Right lobe of liver (tissue), 6 donors: ENCODE data around the gene PGAM4. TPM values are rescaled to one million over a fixed set of nuclear protein-coding genes. Genes with fewer than 3 reads are reported as not detected.

Experiments used
- ATAC-seq, 4 donors: fragments of 200-7000 bp; cut with Tn5 transposase; one replicate each; pipeline ENCODE4 v1.9.1; 2020; ENCODE audit warnings: mild to moderate bottlenecking in 4 of 4, moderate library complexity in 4 of 4
- DNase-seq, 3 donors: peaks; one replicate each; pipeline ENCODE4 v3.0.0-alpha.2; 2020
- H3K27ac ChIP-seq, 3 donors: fragments of 200-600 bp; one replicate each; pipeline ENCODE4 v1.8.0; 2022
- H3K27me3 ChIP-seq, 2 donors: fragments of 200-600 bp; one replicate each; pipeline ENCODE4 v1.8.0; 2022
- H3K36me3 ChIP-seq, 4 donors: fragments of 200-600 bp; sonication (generic) in 1 of 4; one replicate each; pipeline versions ENCODE4 v1.5.1 to v1.8.0; 2017 to 2022; ENCODE audit warnings: control low read depth in 1 of 4
- H3K4me1 ChIP-seq, 4 donors: fragments of 200-600 bp; sonication (generic) in 1 of 4; one replicate each; pipeline versions ENCODE4 v1.5.1 to v1.8.0; 2017 to 2022; ENCODE audit warnings: control low read depth in 1 of 4
- H3K4me3 ChIP-seq, 3 donors: fragments of 200-600 bp; one replicate each; pipeline ENCODE4 v1.8.0; 2022
- H3K9me3 ChIP-seq, 4 donors: fragments of 200-600 bp; sonication (generic) in 1 of 4; one replicate each; pipeline versions ENCODE4 v1.5.1 to v1.8.0; 2017 to 2022; ENCODE audit warnings: control low read depth in 1 of 4
- CTCF ChIP-seq, 4 donors: fragments of 200-600 bp in 3 of 4; fragments of 450-650 bp in 1 of 4; IDR thresholded peaks; one replicate each; pipeline versions ENCODE4 v1.5.1 to v1.8.0; 2016 to 2022; ENCODE audit warnings: antibody characterized with exemption in 4 of 4, mild to moderate bottlenecking in 2 of 4
- POLR2A ChIP-seq: fragments of 450-650 bp; IDR thresholded peaks from one replicate; pipeline ENCODE4 v1.6.1; 2017; ENCODE audit warnings: antibody characterized with exemption, mild to moderate bottlenecking
- WGBS: methylation state at CpG from one replicate; pipeline ENCODE4 v1.1.6; 2018; ENCODE audit warnings: low coverage, low lambda C conversion rate; ENCODE audit not compliant: insufficient coverage; ENCODE audit errors: missing lambda C conversion rate; 5-methylcytosine and 5-hydroxymethylcytosine counted together
- intact Hi-C, 2 donors: fragments of 100-400 bp; cut with DNase I; formaldehyde crosslinking; loops; one replicate each; pipeline versions ENCODE4 v1.11.2 to v1.14.1; 2022
- total RNA-seq, 6 experiments: library from RNA; depleted of rRNA in 2 of 6; stranded (reverse); fragments of >200 nt in 2 of 6; fragmentation: NEBNext Ultra II Directional in 3 of 6; extraction: Animal tissue kit (Norgen Biotek cat#: 25700) in 3 of 6; gene quantifications; one replicate each; pipeline versions ENCODE4 v1.1.0 to v1.2.4, GENCODE V29; 2016 to 2023
- donor health status: DM: no; HTN: yes; CAD: no.
- donor health status: DM: no; HTN: no; CAD: no.
- donor health status: DM: no; HTN: no; CAD: no.
- donor health status: DM: no; HTN: yes; CAD: no.
- donor health status: DM: no; HTN: yes; CAD: no.

The PGAM4 gene
- total RNA-seq, 6 experiments from 2014 or later, result not detected

DNA sequence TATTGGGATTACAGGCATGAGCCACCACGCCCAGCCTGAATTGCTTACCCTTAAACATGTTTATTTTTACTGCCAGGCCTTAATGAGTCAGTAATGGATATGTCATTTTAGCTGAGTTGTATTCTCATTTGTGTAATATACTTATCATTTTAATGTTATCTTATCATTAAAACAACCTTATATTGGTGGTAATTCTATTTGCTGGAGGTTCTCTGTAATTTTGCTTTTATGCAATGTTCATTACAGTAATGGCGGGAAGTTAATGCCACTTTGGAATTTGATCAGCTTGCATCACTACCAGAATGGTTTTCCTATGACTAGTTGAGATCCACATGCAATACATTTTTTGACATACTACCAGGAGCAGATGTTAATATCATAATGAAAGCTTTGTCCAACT lies 6.3 kb upstream of the PGAM4 start:
- intact Hi-C loops, result no loop called here
- 59% methylated on average over 2 of the region's 2 CpGs for WGBS
- Histone ChIP-seq H3K9me3 (no peaks in the 10 kb centered on the region), H3K36me3 (no peaks in the 10 kb centered on the region), H3K27me3 (no peaks in the 10 kb centered on the region), H3K4me3 (no peak overlapping the region), H3K4me1 (no peaks in the 10 kb centered on the region), H3K27ac (no peak overlapping the region)
- no peak for TF ChIP-seq CTCF (IDR thresholded peaks at IDR 0.05)
- TF ChIP-seq POLR2A, result no peak
- DNase-seq (no peak), ATAC-seq (no peak)

DNA sequence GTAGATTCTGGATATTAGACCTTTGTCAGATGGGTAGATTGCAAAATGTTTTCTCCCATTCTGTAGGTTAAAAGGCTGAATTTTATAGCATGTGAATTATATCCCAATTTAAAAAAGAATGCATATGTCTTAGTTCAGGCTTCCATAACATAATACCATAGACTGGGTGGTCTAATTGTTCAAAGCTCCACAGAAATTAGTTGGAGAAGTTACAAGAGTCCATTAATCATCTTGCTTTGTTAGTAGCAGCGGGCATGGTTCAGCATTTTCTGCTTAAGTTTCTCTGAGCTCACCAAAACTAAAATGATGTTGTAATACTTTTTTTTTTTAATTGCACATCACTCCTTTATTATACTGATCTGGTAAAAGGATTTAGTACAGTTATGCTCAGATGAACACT lies 1.8 kb downstream of the PGAM4 start:
- intact Hi-C loops, result no loop called here

GRCh38 chrX:77966361-77966760 lies 3.1 kb downstream of the PGAM4 start:
- WGBS, result 69% methylated on average over 3 of the region's 3 CpGs
- no peaks in the 10 kb centered on the region for H3K4me1 ChIP-seq
- no peak for TF ChIP-seq POLR2A
- TF ChIP-seq CTCF (IDR thresholded peaks at IDR 0.05), result no peak
- no peaks in the 10 kb centered on the region for H3K27me3 ChIP-seq
- no peak overlapping the region for H3K27ac ChIP-seq
- H3K4me3 ChIP-seq, result no peak overlapping the region
- H3K9me3 ChIP-seq, result no peaks in the 10 kb centered on the region
- DNase-seq (no peak), ATAC-seq (no peak)
- intact Hi-C loops, result no loop called here
- H3K36me3 ChIP-seq, result no peaks in the 10 kb centered on the region

More for the DNA sequence above, 1.8 kb downstream of the PGAM4 start:
- 62% methylated on average over 1 of the region's 1 CpG for WGBS
- DNase-seq (no peak), ATAC-seq (no peak)
- Histone ChIP-seq H3K4me1 (no peaks in the 10 kb centered on the region), H3K27ac (no peak overlapping the region), H3K4me3 (no peak overlapping the region), H3K27me3 (no peaks in the 10 kb centered on the region), H3K9me3 (no peaks in the 10 kb centered on the region), H3K36me3 (no peaks in the 10 kb centered on the region)
- no peak for TF ChIP-seq POLR2A
- no peak for TF ChIP-seq CTCF (IDR thresholded peaks at IDR 0.05)

DNA sequence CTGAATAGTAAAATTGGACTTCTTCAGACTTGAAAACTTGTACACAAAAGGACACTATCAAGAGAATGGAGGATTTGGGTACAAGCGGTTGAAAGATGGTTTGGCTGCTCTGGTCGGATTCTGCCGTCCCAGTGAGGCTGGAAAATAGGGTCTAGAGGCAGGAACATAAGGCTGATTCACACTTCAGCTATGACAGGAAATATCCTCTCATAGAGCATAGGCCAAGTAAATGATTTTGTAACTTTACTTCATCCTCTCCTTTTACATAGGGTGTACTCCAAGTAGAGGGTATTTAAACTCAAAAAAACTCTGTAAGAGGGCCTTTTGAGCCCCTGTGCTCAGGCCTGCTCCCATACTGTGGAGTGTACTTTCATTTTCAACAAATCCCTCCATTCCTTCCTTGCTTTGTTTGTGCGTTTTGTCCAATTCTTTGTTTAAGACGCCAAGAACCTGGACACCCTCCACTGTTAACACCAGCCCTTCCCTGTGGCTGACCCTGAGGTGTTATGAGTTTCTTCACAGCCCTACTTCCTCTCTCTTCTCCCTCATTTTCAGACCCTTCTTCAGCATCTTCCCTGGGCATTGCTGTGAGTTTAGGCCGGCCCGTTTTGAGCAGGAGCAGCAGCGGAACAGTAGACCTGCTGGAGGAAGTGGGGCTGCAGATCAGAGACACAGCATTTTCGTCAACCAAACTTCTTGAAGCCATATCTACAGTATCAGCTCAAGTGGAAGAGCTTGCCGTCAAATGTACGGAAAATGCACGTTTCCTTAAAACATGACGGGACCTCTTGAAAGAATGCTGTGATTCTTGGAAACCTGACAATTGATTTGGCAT lies 7.2 kb downstream of the PGAM4 start:
- no peaks in the 10 kb centered on the region for H3K27me3 ChIP-seq
- WGBS, result 64% methylated on average over 13 of the region's 13 CpGs

More for the DNA sequence above, 7.2 kb downstream of the PGAM4 start:
- ATAC-seq (no peak), DNase-seq (no peak)
- Histone ChIP-seq H3K36me3 (no peaks in the 10 kb centered on the region), H3K9me3 (no peaks in the 10 kb centered on the region), H3K4me3 (no peak overlapping the region), H3K27ac (no peak overlapping the region), H3K4me1 (no peaks in the 10 kb centered on the region)
- intact Hi-C loops, result no loop called here
- TF ChIP-seq CTCF (IDR thresholded peaks at IDR 0.05), result no peak
- no peak for TF ChIP-seq POLR2A
